Endothelial cell of umbilical vein (primary cell): ENCODE data around the gene RPL3. TPM values are rescaled to one million over a fixed set of nuclear protein-coding genes. Genes with fewer than 3 reads are reported as not detected.

Experiments used
- BruUV-seq: library from RNA; stranded (reverse); fragments of 400-500 nt; replicated peaks from 2 replicates; lab custom pipeline; 2021; lab: Mats Ljungman, UMichigan
- CTCF ChIA-PET: fragments of 300-600, 350-600 bp; sonication (Branson Sonifier 250); formaldehyde crosslinking; loops from one replicate; lab custom pipeline; 2021; ENCODE audit warnings: antibody characterized with exemption, inconsistent platforms; lab: Charles Lee
- POLR2A ChIA-PET: fragments of 300-600, 350-600 bp; sonication (Branson Sonifier 250); formaldehyde crosslinking; loops from one replicate; lab custom pipeline; 2021; ENCODE audit warnings: antibody characterized with exemption, inconsistent platforms; lab: Charles Lee
- DNase-seq: peaks from one replicate; pipeline ENCODE4 v3.0.0-alpha.2; 2011; ENCODE audit warnings: low read depth, low spot score
- FAIRE-seq: peaks from 2 replicates; lab custom pipeline; 2011; peaks lifted over from hg19 to GRCh38; lab: Jason Lieb, UNC
- H2AFZ ChIP-seq: 2 replicates; pipeline ENCODE4 v1.6.0; 2012; ENCODE audit warnings: low read depth, low read length, control low read depth, inconsistent platforms
- H3K27ac ChIP-seq: 2 replicates; pipeline ENCODE4 v1.5.1; 2011; ENCODE audit warnings: low read depth, mild to moderate bottlenecking, control low read depth, low read length, moderate library complexity; ENCODE audit not compliant: insufficient read depth
- H3K27me3 ChIP-seq, 2 experiments: 2 replicates each; pipeline versions ENCODE4 v1.6.0 to v1.6.1; 2011; ENCODE audit warnings: low read length in 2 of 2, mixed read lengths in 1 of 2; ENCODE audit not compliant: control insufficient read depth in 2 of 2, insufficient read depth in 2 of 2
- H3K36me3 ChIP-seq, 2 experiments: 2 replicates in 1 of 2; 3 replicates in 1 of 2; pipeline ENCODE4 v1.5.1; 2011; ENCODE audit warnings: low read length in 2 of 2, mild to moderate bottlenecking in 1 of 2, moderate library complexity in 1 of 2; ENCODE audit not compliant: control insufficient read depth in 2 of 2, insufficient read depth in 2 of 2; ENCODE audit errors: extremely low read depth in 1 of 2
- H3K4me1 ChIP-seq: 3 replicates; pipeline ENCODE4 v1.5.1; 2011; ENCODE audit warnings: mild to moderate bottlenecking, low read length; ENCODE audit not compliant: control insufficient read depth, insufficient read depth; ENCODE audit errors: extremely low read depth
- H3K4me2 ChIP-seq: 2 replicates; pipeline ENCODE4 v1.6.1; 2011; ENCODE audit warnings: low read length, control low read depth, mixed read lengths; ENCODE audit not compliant: insufficient read depth
- H3K4me3 ChIP-seq, 3 experiments: fragments of 200-600 bp in 1 of 3; sonication (generic), shearing (Covaris generic) in 1 of 3; replicated peaks in 1 of 3; 2 replicates each; pipeline ENCODE4 v1.5.1; 2011 to 2016; ENCODE audit warnings: control low read depth in 3 of 3, low read length in 3 of 3, mild to moderate bottlenecking in 2 of 3, inconsistent platforms in 1 of 3, low read depth in 1 of 3, moderate library complexity in 1 of 3; ENCODE audit not compliant: insufficient read depth in 1 of 3
- H3K79me2 ChIP-seq: 2 replicates; pipeline ENCODE4 v1.6.0; 2012; ENCODE audit warnings: low read length, inconsistent platforms; ENCODE audit not compliant: control insufficient read depth, insufficient read depth
- H3K9ac ChIP-seq: replicated peaks from 2 replicates; pipeline ENCODE3; 2011; ENCODE audit warnings: low read length, control low read depth; ENCODE audit not compliant: insufficient read depth; ENCODE audit errors: extremely low read depth
- H3K9me1 ChIP-seq: replicated peaks from 3 replicates; pipeline ENCODE4 v1.6.0; 2011; ENCODE audit warnings: mild to moderate bottlenecking, low read length; ENCODE audit not compliant: control insufficient read depth, insufficient read depth; ENCODE audit errors: extremely low read depth
- H3K9me3 ChIP-seq: replicated peaks from 2 replicates; pipeline ENCODE4 v1.5.1; 2012; ENCODE audit warnings: low read length, inconsistent platforms; ENCODE audit not compliant: control insufficient read depth, insufficient read depth
- H4K20me1 ChIP-seq: replicated peaks from 2 replicates; pipeline ENCODE3; 2011; ENCODE audit warnings: mild to moderate bottlenecking, low read length; ENCODE audit not compliant: control insufficient read depth, insufficient read depth; ENCODE audit errors: extremely low read depth
- CTCF ChIP-seq, 2 donors: IDR thresholded peaks; 1 replicate in 1 of 2; 2 replicates in 1 of 2; pipeline ENCODE4 v1.5.1; 2011; ENCODE audit warnings: low read length in 2 of 2, mild to moderate bottlenecking in 2 of 2, moderate library complexity in 2 of 2, control low read depth in 1 of 2, inconsistent platforms in 1 of 2, low read depth in 1 of 2; ENCODE audit not compliant: insufficient read depth in 1 of 2; ENCODE audit errors: extremely low read depth in 1 of 2
- EZH2 ChIP-seq: IDR thresholded peaks from 2 replicates; pipeline ENCODE4 v1.6.1; 2012; ENCODE audit warnings: borderline replicate concordance, low read depth, mild to moderate bottlenecking, moderate library complexity, low read length, inconsistent platforms; ENCODE audit not compliant: severe bottlenecking
- FOS ChIP-seq: IDR thresholded peaks from 2 replicates; pipeline ENCODE4 v1.6.1; 2011; ENCODE audit warnings: mild to moderate bottlenecking, low read length, moderate library complexity, borderline replicate concordance; ENCODE audit not compliant: insufficient read depth
- GATA2 ChIP-seq: IDR thresholded peaks from 2 replicates; pipeline ENCODE4 v1.7.0; 2011; ENCODE audit warnings: low read depth, mild to moderate bottlenecking, moderate library complexity, mixed read lengths, low read length; ENCODE audit not compliant: insufficient read length, insufficient read depth
- JUN ChIP-seq: IDR thresholded peaks from 2 replicates; pipeline ENCODE4 v1.6.1; 2011; ENCODE audit warnings: borderline replicate concordance, low read depth; ENCODE audit not compliant: insufficient read length, insufficient read depth
- MAX ChIP-seq: IDR thresholded peaks from 2 replicates; pipeline ENCODE4 v1.6.1; 2011; ENCODE audit not compliant: insufficient read depth, insufficient read length
- MYC ChIP-seq: IDR thresholded peaks from one replicate; pipeline ENCODE4 v1.6.1; 2011; ENCODE audit warnings: mild to moderate bottlenecking, low read depth, low read length
- POLR2A ChIP-seq: IDR thresholded peaks from 2 replicates; pipeline ENCODE4 v1.6.1; 2012; ENCODE audit warnings: low read depth, mild to moderate bottlenecking, control low read depth, low read length
- POLR2AphosphoS5 ChIP-seq: IDR thresholded peaks from 2 replicates; pipeline ENCODE4 v1.6.1; 2012; ENCODE audit warnings: low read depth, mild to moderate bottlenecking, control low read depth, low read length, moderate library complexity; ENCODE audit not compliant: insufficient read depth
- dilution Hi-C: fragments of 300-500 bp; cut with MboI; formaldehyde crosslinking; loops from one replicate; pipeline ENCODE4 v1.15.0; 2019; ENCODE audit warnings: low sequenced_read_pairs; ENCODE audit not compliant: extremely low pct_ligation_motif_present
- intact Hi-C: fragments of 100-400 bp; cut with micrococcal nuclease; formaldehyde crosslinking; loops from one replicate; pipeline ENCODE4 v1.10.0; 2022
- polyA plus RNA-seq, 4 experiments: library from polyadenylated mRNA; depleted of rRNA in 3 of 4; stranded (reverse) in 3 of 4; unstranded in 1 of 4; fragments of >200 nt; gene quantifications; 2 replicates each; pipeline versions ENCODE4 v1.2.1 to v1.2.3, GENCODE V29; 2011 to 2012; ENCODE audit warnings: missing spikeins in 1 of 4
- total RNA-seq: library from RNA; stranded (reverse); gene quantifications from 2 replicates; pipeline ENCODE4 v1.2.3, GENCODE V29; 2021

Gene RPL3
- total and polyA plus RNA-seq, 2 donors (not counting 3 experiments of a cell fraction or from before 2014, with no cell fraction given) = 1,954 to 4,065 TPM

- no TSS peak for BruUV-seq
Measured at GRCh38 chr22:39363751-39364515, 44.5 kb upstream of the RPL3 start.

More at GRCh38 chr22:39363751-39364515, 44.5 kb upstream of the RPL3 start:
- no peak for DNase-seq
- TF ChIP-seq FOS = no peak
- no peak for TF ChIP-seq MYC
- no peak for TF ChIP-seq GATA2
- TF ChIP-seq JUN = no peak
- TF ChIP-seq CTCF (IDR thresholded peaks at IDR 0.05; ENCODE audit: extremely low read depth in 1 of 2, insufficient read depth in 1 of 2, low read depth in 1 of 2, low read length in 2 of 2) = no peak
- no peak for TF ChIP-seq POLR2A
- TF ChIP-seq MAX = no peak
- TF ChIP-seq POLR2AphosphoS5 = no peak
- no peak for TF ChIP-seq EZH2
- dilution Hi-C loops = no loop called here
- Histone ChIP-seq H3K9ac (no peak overlapping the region), H2AFZ (no peak overlapping the region), H3K4me3 (no peak overlapping the region), H3K9me1 (no peaks in the 10 kb centered on the region), H3K4me2 (no peak overlapping the region), H3K79me2 (no peaks in the 10 kb centered on the region), H3K36me3 (no peaks in the 10 kb centered on the region), H3K4me1 (no peaks in the 10 kb centered on the region), H4K20me1 (no peaks in the 10 kb centered on the region), H3K27ac (no peak overlapping the region), H3K27me3 (no peaks in the 10 kb centered on the region), H3K9me3 (no peaks in the 10 kb centered on the region)
- POLR2A ChIA-PET = no interaction called here
- CTCF ChIA-PET = interaction anchor here (0.8 to 1.0 kb wide), 2 partner anchors 20 to 133 kb away, joined by 3 read pairs; no protein-coding TSS in a partner anchor
- intact Hi-C loops = no loop called here
- FAIRE-seq = no peak
